HL-60/S4 treated with retinoic acid at 250 ng/mL for 4 days and 3 days (cell line): ENCODE measurements around the gene GSE1.

Source experiments
- in situ Hi-C: fragments of 300-500 bp; cut with MboI; formaldehyde crosslinking; loops from 2 replicates; pipeline ENCODE4 v1.7.0; 2022; ENCODE audit warnings: low sequenced_read_pairs

GSE1 gene

DNA sequence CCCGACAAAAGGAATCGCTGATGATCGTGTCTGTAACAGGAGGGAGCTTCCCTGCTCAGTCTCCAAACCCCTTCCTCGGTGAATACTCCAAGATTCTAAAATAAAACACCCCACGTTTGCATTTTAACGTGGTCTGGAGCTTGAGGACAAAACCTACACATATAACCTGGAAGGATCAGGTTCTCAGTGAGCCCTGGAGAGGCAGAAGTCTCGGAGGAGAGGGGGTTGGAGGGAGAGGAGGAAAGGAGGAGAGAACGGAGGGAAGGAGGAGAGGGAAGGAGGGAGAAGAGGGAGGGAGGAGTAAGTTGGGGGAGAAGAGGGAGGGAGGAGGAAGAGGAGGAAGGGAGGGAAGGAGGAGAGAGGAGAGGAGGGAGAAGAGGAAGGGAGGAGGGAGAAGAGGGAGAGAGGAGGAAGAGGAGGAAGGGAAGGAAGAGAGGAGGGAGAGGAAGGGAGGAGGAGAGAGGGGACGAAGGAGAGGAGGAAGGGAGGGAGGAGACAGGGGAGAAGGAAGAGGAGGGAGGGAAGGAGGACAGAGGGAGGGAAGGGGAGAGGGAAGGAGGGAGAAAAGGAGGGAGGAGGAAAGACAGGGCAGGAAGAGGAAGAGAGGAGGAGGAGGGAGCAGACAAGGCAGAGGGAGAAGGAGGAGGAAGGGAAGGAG is 103.0 kb downstream of the GSE1 start:
- in situ Hi-C loops: no loop called here

DNA sequence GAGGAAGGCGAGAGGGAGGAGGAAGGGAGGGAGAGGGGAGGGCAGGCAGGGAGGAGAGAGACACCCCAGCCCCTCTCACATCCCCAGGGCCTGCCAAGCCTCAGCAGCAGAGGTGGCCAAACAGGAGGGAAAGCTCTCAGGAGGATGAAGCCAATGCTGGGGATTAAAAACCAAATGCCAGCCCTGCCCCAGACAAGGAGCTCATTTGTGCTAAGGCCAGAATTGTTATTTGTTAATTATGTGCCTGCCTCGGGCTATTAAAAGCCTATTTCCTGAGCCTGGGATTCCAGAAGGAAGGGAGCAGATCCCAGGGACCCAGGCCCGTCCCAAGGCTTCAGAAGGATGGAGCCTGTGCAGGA is 103.5 kb downstream of the GSE1 start:
- in situ Hi-C loops: no loop called here

DNA sequence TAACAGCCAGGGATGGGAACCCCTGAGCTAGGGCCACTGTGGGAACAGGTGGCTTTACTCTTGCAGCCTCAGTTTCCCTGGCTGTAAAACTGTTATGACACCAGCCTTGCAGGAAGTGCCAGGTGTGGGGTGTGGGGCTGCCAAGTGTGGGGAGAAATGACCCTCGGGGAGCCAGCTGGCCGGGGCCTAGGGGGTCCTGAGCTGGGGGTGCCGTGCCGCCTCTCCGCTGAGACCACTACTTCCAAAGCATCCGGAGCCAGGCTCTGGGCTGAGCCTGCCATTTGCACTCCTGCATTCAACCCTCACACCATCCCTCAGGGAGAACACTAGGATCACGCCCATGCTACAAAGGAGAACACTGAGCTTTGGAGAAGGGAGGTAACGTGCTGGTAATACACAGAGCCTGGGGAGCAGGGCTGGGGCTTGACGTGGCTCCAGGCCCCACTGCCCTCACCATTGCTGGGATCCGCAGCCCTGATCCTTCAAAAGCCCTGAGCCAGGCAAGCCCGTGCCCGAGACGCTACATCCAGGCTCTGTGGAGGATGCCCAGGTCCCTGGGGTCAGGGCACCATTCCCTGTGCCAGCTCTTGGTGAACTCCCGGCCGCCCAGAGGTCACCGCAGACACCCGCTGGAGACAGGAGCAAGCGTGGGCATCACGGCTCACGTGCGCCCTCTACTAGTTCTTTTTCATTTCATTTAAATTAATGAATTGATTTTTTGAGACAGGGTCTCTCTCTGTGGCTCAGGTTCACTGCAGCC is 104.5 kb downstream of the GSE1 start:
- in situ Hi-C loops: no loop called here

DNA sequence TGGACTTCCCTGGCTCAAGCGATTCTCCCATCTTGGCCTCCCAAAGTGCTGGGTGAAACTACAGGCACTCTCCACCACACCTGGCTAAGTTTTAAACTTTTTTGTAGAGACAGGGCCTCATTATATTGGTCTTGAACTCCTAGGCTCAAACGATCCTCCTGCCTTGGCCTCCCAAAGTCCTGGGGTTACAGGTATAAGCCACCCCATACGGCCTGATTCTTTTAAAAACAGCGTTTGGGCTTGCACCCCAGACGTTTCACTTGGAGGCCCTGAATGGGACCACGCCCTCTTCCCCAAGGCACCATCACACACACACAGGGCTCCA is 105.0 kb downstream of the GSE1 start:
- in situ Hi-C loops: no loop called here

DNA sequence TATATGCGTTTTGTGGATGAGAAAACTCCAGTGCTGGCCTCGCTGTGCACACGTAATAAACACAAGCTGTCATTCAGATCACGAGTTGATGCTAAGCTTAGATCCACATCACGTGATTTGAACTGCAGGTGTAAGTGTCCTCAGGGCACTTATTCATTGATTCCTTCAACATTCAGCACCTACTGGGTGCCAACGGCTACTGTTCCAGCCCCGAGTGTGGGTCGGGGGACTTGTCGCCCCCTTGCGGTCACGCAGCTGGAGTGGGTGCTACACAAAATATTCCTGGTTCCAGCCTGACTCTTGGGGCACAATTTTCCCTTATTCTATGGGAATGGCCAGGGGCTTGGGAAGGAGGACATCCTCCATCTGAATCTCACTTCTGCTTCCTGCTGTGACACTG is 105.6 kb downstream of the GSE1 start:
- in situ Hi-C loops: no loop called here

GRCh38 chr16:85719605-85720301 is 106.6 kb downstream of the GSE1 start:
- in situ Hi-C loops: no loop called here

GRCh38 chr16:85720302-85720637 is 107.1 kb downstream of the GSE1 start:
- in situ Hi-C loops: no loop called here

GRCh38 chr16:85722128-85722893 is 109.2 kb downstream of the GSE1 start:
- in situ Hi-C loops: no loop called here

DNA sequence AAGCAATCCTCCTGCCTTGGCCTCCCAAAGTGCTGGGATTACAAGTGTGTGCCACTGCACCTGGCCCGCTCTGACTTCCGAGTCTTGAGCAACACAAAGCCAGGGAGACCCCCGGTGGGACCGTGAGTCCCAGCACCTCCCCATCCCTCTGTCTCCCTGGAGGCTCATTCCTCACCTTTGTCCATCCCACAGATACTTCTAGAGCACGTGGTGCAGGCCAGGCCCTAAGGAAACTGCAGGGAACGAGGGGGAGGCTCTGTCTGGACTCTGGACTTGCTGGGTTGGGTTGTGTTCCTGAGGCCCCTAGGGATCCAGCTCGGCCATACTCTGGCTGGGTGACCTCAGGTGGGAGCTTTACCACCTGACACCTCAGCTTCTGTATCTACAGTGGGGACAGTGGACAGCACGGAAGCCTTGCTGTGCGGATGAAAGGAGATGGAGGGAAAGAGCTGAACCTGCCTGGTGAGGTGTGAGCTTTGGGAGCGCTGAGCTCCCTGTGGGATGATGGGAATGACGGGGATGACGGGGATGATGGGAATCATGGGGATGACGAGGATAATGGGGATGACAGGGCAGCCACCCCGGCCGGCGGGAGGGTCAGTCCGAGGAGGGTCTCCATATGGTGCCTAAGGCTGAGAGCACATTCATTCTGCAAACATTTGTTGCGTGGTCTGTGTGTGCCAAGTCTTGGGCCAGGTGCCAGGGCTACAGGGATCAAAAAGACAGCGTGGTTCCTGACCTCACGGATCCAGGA is 111.2 kb downstream of the GSE1 start:
- in situ Hi-C loops: no loop called here

DNA sequence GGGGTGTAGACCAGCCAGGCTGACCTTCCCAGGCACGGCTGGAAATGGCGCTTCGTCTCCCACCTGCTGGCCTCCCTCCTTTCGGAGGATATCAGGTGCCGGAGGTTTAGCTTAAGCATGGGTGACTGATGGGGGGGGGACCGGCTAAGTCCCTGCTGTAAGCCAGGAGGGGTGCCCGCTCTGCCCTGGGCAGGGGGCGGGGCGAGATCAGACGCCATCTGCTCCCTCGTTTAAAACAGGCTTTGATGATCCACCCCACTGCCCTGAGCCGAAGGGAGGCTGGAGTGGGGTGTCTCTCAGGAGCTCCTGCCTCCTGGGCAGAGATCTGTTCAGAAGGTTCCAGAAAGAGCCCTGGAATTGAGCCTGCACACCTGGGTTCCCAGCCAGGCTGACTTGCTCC is 111.8 kb downstream of the GSE1 start:
- in situ Hi-C loops: no loop called here
